Inflammatory macrophage treated with lipopolysaccharide for 1 hour (primary cell): ENCODE measurements around the gene SBF2.
"Not testable (repeated sequence)": the region's sequence is repeated elsewhere in the genome, so short reads cannot be mapped to it uniquely, and the experiment has no call there.

Experiments
- DNase-seq, 2 donors: peaks; one replicate each; pipeline ENCODE4 v3.0.0-alpha.2; 2020 to 2022

The SBF2 gene

GRCh38 chr11:10298342-10298741 lies 4.3 kb upstream of the SBF2 start:
- DNase-seq, result no peak

DNA sequence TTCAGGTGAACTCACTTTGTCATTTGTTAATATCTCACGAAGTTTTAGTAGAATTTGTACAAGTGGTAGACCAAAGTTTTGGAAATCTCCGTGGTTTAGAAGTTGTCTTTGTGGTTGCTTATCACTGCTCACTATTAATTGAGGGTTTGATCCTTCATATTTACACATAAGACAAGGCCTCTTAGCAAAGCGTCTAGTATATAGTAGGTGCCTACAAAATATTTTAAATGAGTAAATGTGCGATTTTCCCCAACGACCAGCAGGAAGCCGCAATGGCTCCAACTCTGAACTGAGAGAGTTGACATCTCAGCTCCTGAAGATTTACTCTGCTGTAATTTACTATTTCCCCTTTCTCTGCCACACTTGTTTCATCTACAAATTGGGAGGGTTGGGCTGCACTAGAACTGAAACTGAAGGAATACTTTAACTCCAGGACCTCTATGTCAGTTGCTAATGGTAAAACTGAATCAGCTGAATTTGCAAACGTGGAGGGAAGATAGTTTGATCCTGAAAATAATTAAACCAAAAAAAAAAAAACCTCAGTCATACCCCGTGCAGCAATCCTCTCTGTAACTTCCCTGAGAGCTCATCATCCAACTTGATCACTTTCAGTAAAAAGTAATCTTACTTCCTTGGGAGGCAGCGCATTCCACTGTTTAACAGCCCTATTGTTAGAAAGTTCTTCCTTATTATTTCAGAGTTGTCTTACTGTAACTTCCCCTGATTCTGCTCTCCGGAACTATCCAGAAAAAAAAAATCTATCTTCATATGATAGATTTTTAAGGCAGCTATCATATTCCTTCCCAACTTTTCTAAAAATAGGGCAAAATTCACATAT lies 1.3 kb upstream of the SBF2 start:
- DNase-seq, result peak; percentile 63 to 66

- DNase-seq, result peak; percentile 78 to 93
Observed at GRCh38 chr11:10294290-10294953, 403 bp upstream of the SBF2 start.

DNA sequence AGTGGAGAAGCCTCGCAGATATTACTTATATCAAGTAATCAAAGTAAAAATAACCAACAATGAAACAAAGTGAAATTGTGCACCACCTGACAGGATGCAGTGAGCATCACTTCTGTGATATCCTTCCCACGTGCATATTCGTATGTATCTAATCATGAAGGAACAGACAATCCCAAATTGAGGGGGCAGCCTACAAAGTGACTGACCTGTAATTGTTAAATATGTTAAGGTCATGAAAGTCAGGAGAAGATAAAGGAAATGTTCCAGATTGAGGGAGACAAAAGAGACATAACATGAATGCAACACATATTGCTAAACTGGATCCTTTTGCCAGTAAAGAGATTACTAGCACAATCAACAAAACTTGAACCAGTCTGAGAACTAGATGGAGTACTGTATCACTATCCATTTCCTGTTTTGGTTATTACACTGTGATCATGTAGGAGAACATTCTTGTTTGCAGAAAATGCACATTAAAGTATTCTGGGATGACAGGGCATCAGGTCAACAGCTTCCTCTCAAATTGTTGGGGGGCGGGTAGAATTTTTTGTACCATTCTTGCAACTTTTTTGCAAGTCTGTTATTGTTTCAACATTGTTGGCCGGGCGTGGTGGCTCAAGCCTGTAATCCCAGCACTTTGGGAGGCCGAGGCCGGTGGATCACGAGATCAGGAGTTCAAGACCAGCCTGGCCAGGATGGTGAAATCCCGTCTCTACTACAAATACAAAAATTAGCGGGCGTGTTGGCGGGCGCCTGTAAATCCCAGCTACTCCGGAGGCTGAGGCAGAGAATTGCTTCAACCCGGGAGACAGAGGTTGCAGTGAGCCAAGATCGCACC lies 2.0 kb downstream of the SBF2 start:
- DNase-seq, result no peak

GRCh38 chr11:10289765-10290380 lies 4.1 kb downstream of the SBF2 start:
- peak; percentile 46 to 63 for DNase-seq

DNA sequence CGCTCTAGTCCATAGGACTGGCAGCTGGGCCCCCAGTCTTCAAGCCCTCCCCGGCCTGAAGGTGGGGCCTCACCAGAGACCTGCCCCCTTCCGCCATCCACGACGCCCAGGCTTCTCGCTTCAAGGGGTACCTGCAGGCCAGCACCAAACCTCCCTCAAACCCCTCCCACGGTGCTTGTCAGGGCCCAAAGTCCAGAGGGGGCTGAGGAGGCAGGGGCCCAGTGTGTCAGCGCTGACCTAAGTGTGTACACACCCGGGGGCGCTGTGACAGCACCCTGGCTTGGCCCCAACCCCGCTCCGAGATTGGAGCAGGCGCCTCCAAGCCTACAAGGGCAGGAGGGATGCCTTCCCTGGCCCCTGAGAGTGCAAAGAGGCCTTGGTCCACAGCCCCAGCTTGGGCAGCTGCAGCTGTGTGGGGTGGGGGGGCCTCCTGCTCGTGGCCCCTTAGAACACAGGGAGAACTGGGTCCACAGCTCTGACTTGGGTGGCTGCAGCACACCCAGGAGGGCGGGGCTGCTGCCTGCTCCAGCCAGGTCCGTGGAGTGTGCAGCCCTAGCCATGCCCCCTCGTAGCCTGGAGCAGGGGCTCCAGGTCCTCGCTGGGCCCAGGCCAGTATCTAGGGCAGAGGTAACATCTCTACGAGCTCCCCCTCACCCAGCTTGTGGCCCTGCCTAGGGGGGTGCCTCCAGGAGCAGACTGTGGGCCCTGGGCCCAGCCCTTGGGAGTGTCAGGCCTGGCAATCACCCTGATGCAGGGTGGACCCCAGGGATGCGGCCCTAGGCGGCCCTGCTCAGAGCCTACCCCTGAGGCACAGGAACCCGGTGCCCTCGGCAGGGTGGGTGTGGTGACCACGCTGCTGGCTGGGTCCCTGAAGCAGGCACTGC lies 4.9 kb downstream of the SBF2 start:
- DNase-seq, result no peak

- no peak for DNase-seq
Observed at GRCh38 chr11:10287766-10288715, 6.0 kb downstream of the SBF2 start.

DNA sequence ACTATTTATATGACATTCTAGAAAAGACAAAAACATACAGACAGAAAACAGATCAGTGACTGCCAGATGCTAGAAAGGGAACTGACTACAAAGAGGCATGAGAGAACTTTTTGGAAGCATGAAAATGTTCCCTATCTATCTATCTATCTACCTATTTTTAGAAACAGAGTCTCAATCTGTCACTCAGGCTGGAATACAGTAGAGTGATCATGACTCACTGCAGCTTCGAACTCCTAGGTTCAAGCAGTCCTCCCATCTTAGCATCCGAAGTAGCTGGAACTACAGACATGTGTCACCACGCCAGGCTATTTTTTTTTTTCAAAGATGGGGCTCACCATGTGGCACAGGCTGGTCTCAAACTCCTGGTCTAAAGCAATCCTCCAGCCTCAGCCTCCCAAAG lies 6.9 kb downstream of the SBF2 start:
- DNase-seq, result no peak

GRCh38 chr11:10285148-10285802 lies 8.7 kb downstream of the SBF2 start:
- peak; percentile 93 to 95 for DNase-seq

DNA sequence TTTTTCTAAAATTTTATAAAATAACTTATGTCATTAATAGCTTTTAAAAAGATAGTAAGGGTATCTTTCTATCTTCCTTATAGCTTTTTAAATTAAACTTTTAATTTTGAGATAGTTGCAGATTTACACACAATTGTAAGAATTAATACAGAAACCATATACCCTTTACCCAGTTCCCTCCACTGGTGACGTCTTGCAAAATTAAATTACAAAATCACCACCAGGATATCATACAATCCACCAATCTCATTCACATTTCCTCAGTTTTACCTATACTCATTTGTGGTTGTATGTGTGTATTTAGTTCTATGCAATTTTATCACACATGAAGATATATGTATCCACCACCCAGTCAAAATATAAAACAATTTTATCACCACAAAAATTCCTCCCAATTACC lies 10.0 kb downstream of the SBF2 start:
- DNase-seq, result peak in 1 of 2 donors; percentile 37

DNA sequence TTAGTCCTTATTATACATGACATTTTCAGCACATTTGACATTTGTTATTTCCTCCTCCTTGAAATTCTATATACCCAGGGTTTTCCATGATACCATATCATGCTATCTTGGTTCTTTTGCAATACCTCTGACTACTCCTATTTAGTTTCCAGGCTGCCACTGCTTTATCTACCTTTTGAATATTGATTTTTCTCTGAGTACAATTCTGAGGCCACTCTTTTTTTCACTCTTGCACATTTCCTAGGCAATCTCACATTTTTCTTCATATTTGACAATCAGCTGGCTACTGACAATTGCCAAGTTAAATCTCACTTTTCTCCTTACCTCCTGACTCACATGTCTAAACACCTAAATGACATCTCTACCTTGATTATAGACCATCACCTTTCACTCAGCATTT lies 11.9 kb downstream of the SBF2 start:
- no peak for DNase-seq

- DNase-seq, result no peak
Observed at GRCh38 chr11:10275714-10276113, 18.3 kb downstream of the SBF2 start.

GRCh38 chr11:10274726-10275125 lies 19.3 kb downstream of the SBF2 start:
- no peak for DNase-seq

GRCh38 chr11:10273738-10274137 lies 20.3 kb downstream of the SBF2 start:
- DNase-seq, result no peak

GRCh38 chr11:10272132-10272531 lies 21.9 kb downstream of the SBF2 start:
- no peak for DNase-seq

GRCh38 chr11:10268746-10269488 lies 25.1 kb downstream of the SBF2 start:
- DNase-seq, result no peak

DNA sequence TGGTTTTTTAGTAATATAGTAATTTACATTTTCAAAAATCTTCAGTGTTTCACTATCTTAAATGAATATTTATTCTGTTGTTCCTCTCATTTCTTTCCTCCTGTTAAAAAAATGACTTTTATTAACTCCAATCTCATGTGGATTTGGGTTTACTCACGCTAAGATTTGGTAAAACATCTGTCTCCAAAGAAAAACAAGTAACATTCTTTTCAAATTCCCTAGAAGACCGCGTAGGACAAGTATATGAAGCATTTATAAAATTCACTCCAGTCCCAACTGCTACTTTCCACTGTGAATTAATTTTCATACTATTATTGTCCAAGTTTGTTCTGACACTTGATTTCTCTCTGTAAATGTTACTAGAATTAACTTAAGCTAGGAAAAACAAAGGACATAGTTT lies 26.2 kb downstream of the SBF2 start:
- no peak for DNase-seq

GRCh38 chr11:10265936-10266335 lies 28.1 kb downstream of the SBF2 start:
- DNase-seq, result no peak

DNA sequence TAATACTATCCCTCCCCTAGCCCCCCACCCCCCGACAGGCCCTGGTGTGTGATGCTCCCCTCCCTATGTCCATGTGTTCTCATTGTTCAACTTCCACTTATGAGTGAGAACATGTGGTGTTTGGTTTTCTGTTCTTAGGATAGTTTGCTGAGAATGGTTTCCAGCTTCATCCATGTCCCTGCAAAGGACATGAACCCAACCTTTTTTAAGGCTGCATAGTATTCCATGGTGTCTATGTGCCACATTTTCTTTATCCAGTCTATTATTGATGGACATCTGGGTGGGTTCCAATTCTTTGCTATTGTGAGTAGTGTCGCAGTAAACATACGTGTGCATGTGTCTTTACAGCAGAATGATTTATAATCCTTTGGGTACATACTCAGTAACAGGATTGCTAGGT lies 29.3 kb downstream of the SBF2 start:
- DNase-seq, result not testable (repeated sequence)
